SK-N-SH treated with all-trans-retinoic acid at 6 μM for 48 hours (cell line): ENCODE measurements around the gene SERPINA7.
"Not testable (repeated sequence)": the region's sequence is repeated elsewhere in the genome, so short reads cannot be mapped to it uniquely, and the experiment has no call there.

ENCODE experiments used
- ATAC-seq: fragments of 200-7000 bp; cut with Tn5 transposase; 3 replicates; pipeline ENCODE4 v1.9.1; 2020; ENCODE audit warnings: mild to moderate bottlenecking, moderate library complexity
- GLIS3 ChIP-seq: fragments of 250-450 bp; sonication (Bioruptor Pico); IDR thresholded peaks from 2 replicates; pipeline ENCODE4 v1.5.0; 2020; ENCODE audit warnings: mild to moderate bottlenecking, moderate library complexity
- ISL1 ChIP-seq: fragments of 250-450 bp; sonication (Bioruptor Pico); IDR thresholded peaks from 2 replicates; pipeline ENCODE4 v2.1.2; 2022; ENCODE audit warnings: mild to moderate bottlenecking, moderate library complexity
- OSR1 ChIP-seq: fragments of 250-450 bp; sonication (Bioruptor Pico); IDR thresholded peaks from 2 replicates; pipeline ENCODE4 v1.8.0; 2022; ENCODE audit warnings: moderate library complexity, mild to moderate bottlenecking, inconsistent platforms
- PPARA ChIP-seq: fragments of 250-450 bp; sonication (Bioruptor Pico); IDR thresholded peaks from 2 replicates; pipeline ENCODE4 v1.5.0; 2020; ENCODE audit warnings: mild to moderate bottlenecking, borderline replicate concordance
- RARB ChIP-seq: fragments of 250-450 bp; sonication (Bioruptor Pico); IDR thresholded peaks from 2 replicates; pipeline ENCODE4 v1.8.0; 2021; ENCODE audit warnings: mild to moderate bottlenecking, moderate library complexity
- SNAI2 ChIP-seq: fragments of 250-450 bp; sonication (Bioruptor Pico); IDR thresholded peaks from 2 replicates; pipeline ENCODE4 v1.5.0; 2020; ENCODE audit warnings: mild to moderate bottlenecking, moderate library complexity
- TCF4 ChIP-seq: fragments of 250-450 bp; sonication (Bioruptor Pico); IDR thresholded peaks from 2 replicates; pipeline ENCODE4 v1.8.0; 2021; ENCODE audit warnings: mild to moderate bottlenecking, moderate library complexity, borderline replicate concordance
- TOX ChIP-seq: fragments of 250-450 bp; sonication (Bioruptor Pico); IDR thresholded peaks from 2 replicates; pipeline ENCODE4 v1.8.0; 2021; ENCODE audit warnings: mild to moderate bottlenecking, moderate library complexity, borderline replicate concordance
- ZFP3 ChIP-seq: fragments of 250-450 bp; sonication (Bioruptor Pico); IDR thresholded peaks from 2 replicates; pipeline ENCODE4 v1.5.0; 2020; ENCODE audit warnings: mild to moderate bottlenecking, moderate library complexity
- ZFP30 ChIP-seq: fragments of 450-650 bp; formaldehyde crosslinking; IDR thresholded peaks from 2 replicates; pipeline ENCODE4 v1.5.0; 2022; ENCODE audit warnings: mild to moderate bottlenecking, moderate library complexity
- ZNF8 ChIP-seq: fragments of 450-650 bp; formaldehyde crosslinking; IDR thresholded peaks from 2 replicates; pipeline ENCODE4 v1.5.0; 2020; ENCODE audit warnings: mild to moderate bottlenecking, moderate library complexity
- TF ChIP-seq, protein P1 (sequence below): fragments of 250-450 bp; sonication (Bioruptor Pico); IDR thresholded peaks from 2 replicates; pipeline ENCODE4 v1.5.1; 2021; ENCODE audit warnings: mild to moderate bottlenecking, moderate library complexity
- TF ChIP-seq, protein P2 (sequence below): fragments of 250-450 bp; sonication (Bioruptor Pico); IDR thresholded peaks from 2 replicates; pipeline ENCODE4 v1.5.0; 2020; ENCODE audit warnings: mild to moderate bottlenecking, moderate library complexity
- TF ChIP-seq, protein P3 (sequence below): fragments of 250-450 bp; sonication (Bioruptor Pico); IDR thresholded peaks from 2 replicates; pipeline ENCODE4 v1.8.0; 2021; ENCODE audit warnings: low read depth, mild to moderate bottlenecking, moderate library complexity, borderline replicate concordance

Gene SERPINA7

DNA sequence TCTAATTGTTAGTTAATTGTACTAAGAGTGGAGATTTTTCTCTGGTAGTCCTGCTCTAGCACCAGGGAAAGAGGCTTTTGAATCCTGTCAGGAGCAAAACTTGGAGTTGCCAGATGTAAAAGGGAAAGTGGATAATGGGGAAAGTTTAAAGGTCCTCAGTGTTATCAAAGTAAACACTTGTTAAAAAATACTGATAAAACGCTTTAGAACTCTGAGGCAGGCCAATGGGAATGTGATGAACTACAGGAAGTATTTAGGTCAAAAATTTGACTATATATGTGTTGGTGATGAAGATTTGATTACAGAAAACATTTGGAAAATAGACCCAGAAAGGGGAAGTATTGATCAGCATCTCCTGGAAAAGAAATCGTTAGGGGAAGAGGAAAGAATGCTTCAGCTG, 32.8 kb downstream of the SERPINA7 start:
- TF ChIP-seq ZNF8 (CRISPR knock-in tag): no peak
- no peak for TF ChIP-seq PPARA (CRISPR knock-in tag)
- TF ChIP-seq RARB (CRISPR knock-in tag): no peak
- no peak for TF ChIP-seq GLIS3
- TF ChIP-seq TOX (CRISPR knock-in tag): no peak
- TF ChIP-seq, protein P1, sequence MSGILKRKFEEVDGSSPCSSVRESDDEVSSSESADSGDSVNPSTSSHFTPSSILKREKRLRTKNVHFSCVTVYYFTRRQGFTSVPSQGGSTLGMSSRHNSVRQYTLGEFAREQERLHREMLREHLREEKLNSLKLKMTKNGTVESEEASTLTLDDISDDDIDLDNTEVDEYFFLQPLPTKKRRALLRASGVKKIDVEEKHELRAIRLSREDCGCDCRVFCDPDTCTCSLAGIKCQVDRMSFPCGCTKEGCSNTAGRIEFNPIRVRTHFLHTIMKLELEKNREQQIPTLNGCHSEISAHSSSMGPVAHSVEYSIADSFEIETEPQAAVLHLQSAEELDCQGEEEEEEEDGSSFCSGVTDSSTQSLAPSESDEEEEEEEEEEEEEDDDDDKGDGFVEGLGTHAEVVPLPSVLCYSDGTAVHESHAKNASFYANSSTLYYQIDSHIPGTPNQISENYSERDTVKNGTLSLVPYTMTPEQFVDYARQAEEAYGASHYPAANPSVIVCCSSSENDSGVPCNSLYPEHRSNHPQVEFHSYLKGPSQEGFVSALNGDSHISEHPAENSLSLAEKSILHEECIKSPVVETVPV (CRISPR knock-in tag): no peak
- TF ChIP-seq, protein P2, sequence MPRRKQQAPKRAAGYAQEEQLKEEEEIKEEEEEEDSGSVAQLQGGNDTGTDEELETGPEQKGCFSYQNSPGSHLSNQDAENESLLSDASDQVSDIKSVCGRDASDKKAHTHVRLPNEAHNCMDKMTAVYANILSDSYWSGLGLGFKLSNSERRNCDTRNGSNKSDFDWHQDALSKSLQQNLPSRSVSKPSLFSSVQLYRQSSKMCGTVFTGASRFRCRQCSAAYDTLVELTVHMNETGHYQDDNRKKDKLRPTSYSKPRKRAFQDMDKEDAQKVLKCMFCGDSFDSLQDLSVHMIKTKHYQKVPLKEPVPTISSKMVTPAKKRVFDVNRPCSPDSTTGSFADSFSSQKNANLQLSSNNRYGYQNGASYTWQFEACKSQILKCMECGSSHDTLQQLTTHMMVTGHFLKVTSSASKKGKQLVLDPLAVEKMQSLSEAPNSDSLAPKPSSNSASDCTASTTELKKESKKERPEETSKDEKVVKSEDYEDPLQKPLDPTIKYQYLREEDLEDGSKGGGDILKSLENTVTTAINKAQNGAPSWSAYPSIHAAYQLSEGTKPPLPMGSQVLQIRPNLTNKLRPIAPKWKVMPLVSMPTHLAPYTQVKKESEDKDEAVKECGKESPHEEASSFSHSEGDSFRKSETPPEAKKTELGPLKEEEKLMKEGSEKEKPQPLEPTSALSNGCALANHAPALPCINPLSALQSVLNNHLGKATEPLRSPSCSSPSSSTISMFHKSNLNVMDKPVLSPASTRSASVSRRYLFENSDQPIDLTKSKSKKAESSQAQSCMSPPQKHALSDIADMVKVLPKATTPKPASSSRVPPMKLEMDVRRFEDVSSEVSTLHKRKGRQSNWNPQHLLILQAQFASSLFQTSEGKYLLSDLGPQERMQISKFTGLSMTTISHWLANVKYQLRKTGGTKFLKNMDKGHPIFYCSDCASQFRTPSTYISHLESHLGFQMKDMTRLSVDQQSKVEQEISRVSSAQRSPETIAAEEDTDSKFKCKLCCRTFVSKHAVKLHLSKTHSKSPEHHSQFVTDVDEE: no peak
- TF ChIP-seq, protein P3, sequence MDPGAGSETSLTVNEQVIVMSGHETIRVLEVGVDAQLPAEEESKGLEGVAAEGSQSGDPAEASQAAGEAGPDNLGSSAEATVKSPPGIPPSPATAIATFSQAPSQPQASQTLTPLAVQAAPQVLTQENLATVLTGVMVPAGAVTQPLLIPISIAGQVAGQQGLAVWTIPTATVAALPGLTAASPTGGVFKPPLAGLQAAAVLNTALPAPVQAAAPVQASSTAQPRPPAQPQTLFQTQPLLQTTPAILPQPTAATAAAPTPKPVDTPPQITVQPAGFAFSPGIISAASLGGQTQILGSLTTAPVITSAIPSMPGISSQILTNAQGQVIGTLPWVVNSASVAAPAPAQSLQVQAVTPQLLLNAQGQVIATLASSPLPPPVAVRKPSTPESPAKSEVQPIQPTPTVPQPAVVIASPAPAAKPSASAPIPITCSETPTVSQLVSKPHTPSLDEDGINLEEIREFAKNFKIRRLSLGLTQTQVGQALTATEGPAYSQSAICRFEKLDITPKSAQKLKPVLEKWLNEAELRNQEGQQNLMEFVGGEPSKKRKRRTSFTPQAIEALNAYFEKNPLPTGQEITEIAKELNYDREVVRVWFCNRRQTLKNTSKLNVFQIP (CRISPR knock-in tag): no peak
- TF ChIP-seq ZFP3 (CRISPR knock-in tag): no peak
- no peak for TF ChIP-seq ZFP30 (CRISPR knock-in tag)
- TF ChIP-seq ISL1 (CRISPR knock-in tag): no peak
- no peak for ATAC-seq

DNA sequence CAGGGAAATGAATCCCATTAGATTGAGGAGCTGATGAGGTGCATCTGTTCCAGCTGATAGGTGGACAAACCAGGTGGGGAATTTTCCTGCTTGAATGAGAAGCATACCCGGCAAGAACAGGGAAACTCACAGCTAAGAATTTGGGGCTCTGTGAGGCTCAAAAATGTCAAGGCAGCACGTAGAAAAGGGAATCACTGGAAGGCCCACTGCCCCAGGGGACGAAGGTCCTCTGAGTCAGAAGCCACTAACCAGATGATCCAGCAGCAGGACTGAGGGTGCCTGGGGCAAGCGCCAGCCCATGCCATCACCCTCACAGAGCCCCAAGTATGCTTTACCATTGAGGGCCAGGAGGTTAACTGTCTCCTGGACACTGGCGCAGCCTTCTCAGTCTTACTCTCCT, 37.9 kb downstream of the SERPINA7 start:
- not testable (repeated sequence) for ATAC-seq

DNA sequence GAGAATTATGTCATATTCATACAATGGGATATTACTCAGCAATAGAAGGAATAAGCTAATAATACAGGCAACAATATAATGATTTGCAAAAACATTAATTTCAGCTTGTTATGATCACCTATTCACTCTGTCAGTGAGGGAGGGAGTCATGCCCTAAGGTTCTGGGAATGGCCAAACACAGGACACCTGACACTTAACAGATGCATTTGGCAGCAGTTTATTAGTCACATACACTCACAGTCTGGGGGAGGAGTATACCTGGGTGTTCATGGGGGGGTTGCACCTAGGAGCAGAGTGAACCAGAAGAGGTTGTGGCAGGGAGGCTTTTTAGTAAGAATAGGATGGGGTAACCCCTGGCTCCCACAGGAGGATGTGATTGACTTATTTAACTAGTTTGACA, 38.3 kb downstream of the SERPINA7 start:
- ATAC-seq: no peak
- TF ChIP-seq TCF4 (CRISPR knock-in tag) (no peak), PPARA (CRISPR knock-in tag) (no peak), OSR1 (CRISPR knock-in tag) (no peak)
- TF ChIP-seq, protein P1 (CRISPR knock-in tag): no peak

DNA sequence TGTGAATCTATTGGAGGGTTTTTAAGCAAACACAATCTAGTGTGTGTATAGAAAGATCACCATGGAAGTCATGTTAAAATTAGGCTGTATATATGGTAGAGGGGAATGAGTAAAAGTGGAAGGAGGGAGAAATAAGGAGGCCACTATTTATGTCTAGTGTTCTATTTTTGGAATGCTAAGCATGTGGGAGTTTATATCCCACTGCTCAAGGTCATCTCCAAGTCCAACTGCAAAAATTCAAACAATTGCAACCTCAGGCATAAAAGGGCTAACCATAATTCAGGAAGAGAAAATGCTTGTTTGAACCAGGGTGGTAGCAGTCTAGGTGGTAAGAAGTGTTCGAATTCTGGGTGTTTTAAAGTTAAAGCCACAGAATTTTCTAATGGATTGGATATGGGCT, 39.2 kb downstream of the SERPINA7 start:
- no peak for ATAC-seq
- TF ChIP-seq SNAI2 (CRISPR knock-in tag) (no peak), ZFP30 (CRISPR knock-in tag) (no peak), RARB (CRISPR knock-in tag) (no peak), TCF4 (CRISPR knock-in tag) (no peak)
- TF ChIP-seq, protein P2: no peak

DNA sequence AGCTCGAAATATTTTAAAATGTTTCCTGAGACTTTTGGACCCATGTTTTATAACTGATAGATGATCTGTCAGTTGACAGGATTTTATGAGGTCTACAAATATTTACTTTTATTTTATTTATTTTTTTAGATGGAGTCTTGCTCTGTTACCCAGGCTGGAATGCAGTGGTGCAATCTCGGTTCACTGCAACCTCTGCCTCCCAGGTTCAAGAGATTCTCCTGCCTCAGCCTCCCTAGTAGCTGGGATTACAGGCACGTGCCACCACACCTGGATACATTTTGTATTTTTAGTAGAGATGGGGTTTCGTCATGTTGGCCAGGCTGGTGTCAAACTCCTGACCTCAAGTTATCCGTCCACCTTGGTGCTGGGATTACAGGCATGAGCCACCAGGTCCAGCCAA, 50.0 kb downstream of the SERPINA7 start:
- ATAC-seq: not testable (repeated sequence)
